H1 (cell line): ENCODE data around the gene CDH15. TPM values are rescaled to one million over a fixed set of nuclear protein-coding genes. Genes with fewer than 3 reads are reported as not detected.

Experiments used
- TAF1 ChIP-seq: IDR thresholded peaks from 2 replicates; pipeline ENCODE4 v1.6.1; 2011; ENCODE audit warnings: mild to moderate bottlenecking, low read depth, low read length
- polyA plus RNA-seq, 7 experiments: library from polyadenylated mRNA; depleted of rRNA in 3 of 7; stranded (reverse) in 5 of 7; unstranded in 2 of 7; fragments of >200 nt in 5 of 7; fragments of 200-250 nt in 2 of 7; gene quantifications; 1 replicate in 5 of 7; 2 replicates in 1 of 7; 4 replicates in 1 of 7; pipeline versions ENCODE4 v1.2.1 to v1.2.3, GENCODE V29; 2011 to 2013; ENCODE audit warnings: missing spikeins in 2 of 7, mixed read lengths in 2 of 7
- total RNA-seq: library from RNA; stranded (reverse); fragmentation: NEBNext Ultra II Directional; extraction: Animal tissue kit (Norgen Biotek cat#: 25700); gene quantifications from 2 replicates; pipeline ENCODE4 v1.2.1, GENCODE V29; 2021
- TF ChIP-seq, protein P1 (sequence below): fragments of 300-600 bp; sonication (generic); IDR thresholded peaks from 2 replicates; pipeline ENCODE4 v1.7.1; 2012; ENCODE audit warnings: low read length, moderate library complexity, mild to moderate bottlenecking, inconsistent platforms; ENCODE audit not compliant: insufficient replicate concordance

The CDH15 gene
- total and polyA plus RNA-seq, 2 of the 8 experiments (the other 6 are each of a cell fraction or from before 2014, with no cell fraction given), result 0.50 to 0.82 TPM

DNA sequence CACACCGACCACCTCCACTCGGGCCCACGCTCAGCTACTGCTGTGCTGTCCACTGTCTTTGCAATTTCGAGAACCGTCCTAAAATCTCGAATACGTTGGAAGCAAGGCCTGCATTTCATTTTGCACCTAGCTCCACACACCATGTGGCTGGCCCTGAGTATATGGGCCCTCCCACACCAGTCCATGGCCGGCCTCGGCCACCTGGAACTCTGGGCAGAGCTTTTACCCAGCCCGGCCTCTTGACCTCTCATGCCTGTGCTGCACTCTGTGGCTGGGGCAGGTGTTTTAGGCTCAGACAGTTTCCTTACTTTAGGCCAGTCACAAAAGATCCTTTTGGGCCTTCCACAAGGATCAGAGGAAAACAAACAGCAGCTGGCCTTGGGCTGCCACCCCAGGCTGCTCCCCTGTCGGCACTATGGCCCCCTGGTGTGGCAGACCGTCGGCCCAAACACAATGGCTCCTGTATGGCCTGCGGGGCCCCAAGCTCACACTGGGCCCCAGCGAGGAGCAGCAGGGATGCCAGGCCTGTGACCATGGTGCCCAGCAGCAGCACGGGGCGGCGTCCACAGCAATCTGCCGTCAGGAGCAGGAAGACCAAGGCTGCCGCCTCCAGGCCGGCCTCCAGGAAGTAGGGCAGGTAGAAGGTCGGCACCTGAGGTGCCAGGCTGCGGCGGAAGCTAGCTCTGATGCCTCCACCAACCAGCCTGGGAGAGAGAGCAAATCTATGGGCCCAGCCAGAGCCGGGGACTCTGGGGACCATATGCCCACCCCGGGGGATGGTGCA lies 26.3 kb downstream of the CDH15 start (continued):
- no peak for TF ChIP-seq TAF1
- TF ChIP-seq, protein P1, sequence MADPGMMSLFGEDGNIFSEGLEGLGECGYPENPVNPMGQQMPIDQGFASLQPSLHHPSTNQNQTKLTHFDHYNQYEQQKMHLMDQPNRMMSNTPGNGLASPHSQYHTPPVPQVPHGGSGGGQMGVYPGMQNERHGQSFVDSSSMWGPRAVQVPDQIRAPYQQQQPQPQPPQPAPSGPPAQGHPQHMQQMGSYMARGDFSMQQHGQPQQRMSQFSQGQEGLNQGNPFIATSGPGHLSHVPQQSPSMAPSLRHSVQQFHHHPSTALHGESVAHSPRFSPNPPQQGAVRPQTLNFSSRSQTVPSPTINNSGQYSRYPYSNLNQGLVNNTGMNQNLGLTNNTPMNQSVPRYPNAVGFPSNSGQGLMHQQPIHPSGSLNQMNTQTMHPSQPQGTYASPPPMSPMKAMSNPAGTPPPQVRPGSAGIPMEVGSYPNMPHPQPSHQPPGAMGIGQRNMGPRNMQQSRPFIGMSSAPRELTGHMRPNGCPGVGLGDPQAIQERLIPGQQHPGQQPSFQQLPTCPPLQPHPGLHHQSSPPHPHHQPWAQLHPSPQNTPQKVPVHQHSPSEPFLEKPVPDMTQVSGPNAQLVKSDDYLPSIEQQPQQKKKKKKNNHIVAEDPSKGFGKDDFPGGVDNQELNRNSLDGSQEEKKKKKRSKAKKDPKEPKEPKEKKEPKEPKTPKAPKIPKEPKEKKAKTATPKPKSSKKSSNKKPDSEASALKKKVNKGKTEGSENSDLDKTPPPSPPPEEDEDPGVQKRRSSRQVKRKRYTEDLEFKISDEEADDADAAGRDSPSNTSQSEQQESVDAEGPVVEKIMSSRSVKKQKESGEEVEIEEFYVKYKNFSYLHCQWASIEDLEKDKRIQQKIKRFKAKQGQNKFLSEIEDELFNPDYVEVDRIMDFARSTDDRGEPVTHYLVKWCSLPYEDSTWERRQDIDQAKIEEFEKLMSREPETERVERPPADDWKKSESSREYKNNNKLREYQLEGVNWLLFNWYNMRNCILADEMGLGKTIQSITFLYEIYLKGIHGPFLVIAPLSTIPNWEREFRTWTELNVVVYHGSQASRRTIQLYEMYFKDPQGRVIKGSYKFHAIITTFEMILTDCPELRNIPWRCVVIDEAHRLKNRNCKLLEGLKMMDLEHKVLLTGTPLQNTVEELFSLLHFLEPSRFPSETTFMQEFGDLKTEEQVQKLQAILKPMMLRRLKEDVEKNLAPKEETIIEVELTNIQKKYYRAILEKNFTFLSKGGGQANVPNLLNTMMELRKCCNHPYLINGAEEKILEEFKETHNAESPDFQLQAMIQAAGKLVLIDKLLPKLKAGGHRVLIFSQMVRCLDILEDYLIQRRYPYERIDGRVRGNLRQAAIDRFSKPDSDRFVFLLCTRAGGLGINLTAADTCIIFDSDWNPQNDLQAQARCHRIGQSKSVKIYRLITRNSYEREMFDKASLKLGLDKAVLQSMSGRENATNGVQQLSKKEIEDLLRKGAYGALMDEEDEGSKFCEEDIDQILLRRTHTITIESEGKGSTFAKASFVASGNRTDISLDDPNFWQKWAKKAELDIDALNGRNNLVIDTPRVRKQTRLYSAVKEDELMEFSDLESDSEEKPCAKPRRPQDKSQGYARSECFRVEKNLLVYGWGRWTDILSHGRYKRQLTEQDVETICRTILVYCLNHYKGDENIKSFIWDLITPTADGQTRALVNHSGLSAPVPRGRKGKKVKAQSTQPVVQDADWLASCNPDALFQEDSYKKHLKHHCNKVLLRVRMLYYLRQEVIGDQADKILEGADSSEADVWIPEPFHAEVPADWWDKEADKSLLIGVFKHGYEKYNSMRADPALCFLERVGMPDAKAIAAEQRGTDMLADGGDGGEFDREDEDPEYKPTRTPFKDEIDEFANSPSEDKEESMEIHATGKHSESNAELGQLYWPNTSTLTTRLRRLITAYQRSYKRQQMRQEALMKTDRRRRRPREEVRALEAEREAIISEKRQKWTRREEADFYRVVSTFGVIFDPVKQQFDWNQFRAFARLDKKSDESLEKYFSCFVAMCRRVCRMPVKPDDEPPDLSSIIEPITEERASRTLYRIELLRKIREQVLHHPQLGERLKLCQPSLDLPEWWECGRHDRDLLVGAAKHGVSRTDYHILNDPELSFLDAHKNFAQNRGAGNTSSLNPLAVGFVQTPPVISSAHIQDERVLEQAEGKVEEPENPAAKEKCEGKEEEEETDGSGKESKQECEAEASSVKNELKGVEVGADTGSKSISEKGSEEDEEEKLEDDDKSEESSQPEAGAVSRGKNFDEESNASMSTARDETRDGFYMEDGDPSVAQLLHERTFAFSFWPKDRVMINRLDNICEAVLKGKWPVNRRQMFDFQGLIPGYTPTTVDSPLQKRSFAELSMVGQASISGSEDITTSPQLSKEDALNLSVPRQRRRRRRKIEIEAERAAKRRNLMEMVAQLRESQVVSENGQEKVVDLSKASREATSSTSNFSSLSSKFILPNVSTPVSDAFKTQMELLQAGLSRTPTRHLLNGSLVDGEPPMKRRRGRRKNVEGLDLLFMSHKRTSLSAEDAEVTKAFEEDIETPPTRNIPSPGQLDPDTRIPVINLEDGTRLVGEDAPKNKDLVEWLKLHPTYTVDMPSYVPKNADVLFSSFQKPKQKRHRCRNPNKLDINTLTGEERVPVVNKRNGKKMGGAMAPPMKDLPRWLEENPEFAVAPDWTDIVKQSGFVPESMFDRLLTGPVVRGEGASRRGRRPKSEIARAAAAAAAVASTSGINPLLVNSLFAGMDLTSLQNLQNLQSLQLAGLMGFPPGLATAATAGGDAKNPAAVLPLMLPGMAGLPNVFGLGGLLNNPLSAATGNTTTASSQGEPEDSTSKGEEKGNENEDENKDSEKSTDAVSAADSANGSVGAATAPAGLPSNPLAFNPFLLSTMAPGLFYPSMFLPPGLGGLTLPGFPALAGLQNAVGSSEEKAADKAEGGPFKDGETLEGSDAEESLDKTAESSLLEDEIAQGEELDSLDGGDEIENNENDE, result no peak
- TF ChIP-seq, all 59 proteins: peak for 0
